ENCODE measurements around the gene LHFPL2.
"Not testable (repeated sequence)": the region's sequence is repeated elsewhere in the genome, so short reads cannot be mapped to it uniquely, and the experiment has no call there.

The LHFPL2 gene

GRCh38 chr5:78648359-78649210, at the start of gene LHFPL2:
Gene LHFPL2, minus strand, starts transcription at chr5:78648772. Its CDS starts 138,559 bp downstream, at chr5:78510213.
- peak; percentile 20 to 74 (median 63) for DNase-seq

GRCh38 chr5:78696637-78697036, 48.1 kb upstream of the LHFPL2 start:
- no peak for DNase-seq

- not testable (repeated sequence) for DNase-seq
These were observed 47.5 kb upstream of the LHFPL2 start for GRCh38 chr5:78696052-78696451.

DNA sequence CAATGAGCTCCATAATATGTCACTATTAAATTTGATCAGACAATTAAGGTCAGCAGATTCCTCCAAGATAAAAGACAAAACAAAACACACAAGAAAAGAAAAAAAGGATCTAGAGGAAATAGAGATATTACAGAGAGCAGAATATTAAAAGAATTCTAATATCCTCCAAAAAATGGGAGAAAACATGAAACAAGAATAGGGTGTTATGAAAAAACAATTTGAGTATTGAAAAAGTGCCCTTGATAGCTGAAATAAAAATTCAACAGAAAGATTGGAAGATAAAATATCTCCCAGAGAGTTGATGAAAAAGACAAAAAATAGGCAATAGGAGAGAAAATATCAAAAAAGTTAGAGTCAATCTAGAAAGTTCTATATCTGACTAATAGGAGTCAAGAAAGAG, 44.8 kb upstream of the LHFPL2 start:
- no peak for DNase-seq

DNA sequence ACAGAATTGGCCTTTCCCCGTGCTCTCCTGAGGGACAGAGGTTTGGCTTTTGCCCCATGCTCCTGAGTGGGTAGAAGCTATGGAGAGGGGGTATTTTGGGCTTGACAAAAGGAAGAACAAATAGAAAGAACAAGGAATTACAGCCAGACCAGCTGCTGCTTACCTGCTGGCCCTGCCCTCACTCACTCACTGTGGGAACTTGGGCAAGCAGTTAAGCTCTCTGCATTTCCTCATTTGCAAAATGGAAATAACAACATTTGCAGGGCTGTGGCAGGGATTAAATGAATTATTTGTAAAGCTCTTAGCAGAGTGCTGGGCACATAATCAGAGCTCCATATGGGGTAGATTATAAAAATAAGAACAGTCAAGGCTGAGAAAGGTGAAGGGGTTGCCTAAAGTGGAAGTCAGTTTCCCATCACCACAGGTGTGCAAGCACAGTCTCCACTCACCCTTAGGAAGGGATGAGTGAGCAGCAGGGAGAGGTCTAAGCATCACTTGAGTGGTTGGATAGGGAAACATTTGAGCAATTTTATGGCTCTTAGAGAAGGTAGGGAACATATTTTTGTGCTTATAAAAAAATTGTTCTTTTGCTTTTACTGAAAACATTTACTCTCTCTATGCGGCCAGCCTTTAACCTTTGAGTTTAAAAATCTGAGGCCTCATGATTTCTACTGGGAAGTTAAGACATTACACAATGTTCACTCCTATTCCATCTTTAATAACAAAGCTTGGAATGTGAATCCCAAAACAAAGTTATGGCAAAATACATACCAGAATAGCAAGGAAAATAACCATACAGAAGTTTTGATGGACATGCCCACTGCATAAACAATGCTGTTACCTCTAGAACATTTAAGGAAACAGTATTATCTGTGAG, 42.8 kb upstream of the LHFPL2 start:
- DNase-seq: peak in 2 of 3 experiments; percentile 17 to 44

- DNase-seq: no peak
These were observed 41.8 kb upstream of the LHFPL2 start for GRCh38 chr5:78690253-78690972.

DNA sequence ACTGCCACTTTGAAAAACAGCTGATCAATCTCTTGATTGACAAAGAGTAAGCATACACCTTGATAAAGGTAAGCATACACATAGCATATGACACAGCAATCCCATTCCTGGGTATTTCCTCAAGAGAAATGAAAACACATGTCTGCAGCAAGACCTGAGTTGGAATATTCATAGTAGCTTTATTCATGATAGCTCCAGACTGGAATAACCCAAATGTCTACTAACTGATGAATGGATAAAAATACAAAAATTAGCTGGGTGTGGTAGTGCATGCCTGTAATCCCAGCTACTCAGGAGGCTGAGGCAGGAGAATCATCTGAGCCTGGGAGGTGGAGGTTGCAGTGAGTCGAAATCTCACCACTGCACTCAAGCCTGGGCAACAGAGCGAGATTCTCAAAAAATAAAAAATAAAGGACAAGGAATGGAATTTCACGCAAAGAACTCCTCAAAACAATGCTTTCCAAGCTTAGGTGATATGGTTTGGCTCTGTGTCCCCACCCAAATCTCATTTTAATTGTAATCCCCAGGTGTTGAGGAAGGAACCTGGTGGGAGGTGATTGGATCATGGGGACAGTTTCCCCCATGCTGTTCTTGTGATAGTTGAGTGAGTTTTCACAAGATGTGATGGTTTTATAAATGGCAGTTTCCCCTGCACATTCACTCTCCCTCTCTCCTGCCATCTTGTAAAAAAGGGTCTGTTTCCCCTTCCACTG, 41.1 kb upstream of the LHFPL2 start:
- DNase-seq: no peak

GRCh38 chr5:78687514-78687913, 38.9 kb upstream of the LHFPL2 start:
- DNase-seq: not testable (repeated sequence)

DNA sequence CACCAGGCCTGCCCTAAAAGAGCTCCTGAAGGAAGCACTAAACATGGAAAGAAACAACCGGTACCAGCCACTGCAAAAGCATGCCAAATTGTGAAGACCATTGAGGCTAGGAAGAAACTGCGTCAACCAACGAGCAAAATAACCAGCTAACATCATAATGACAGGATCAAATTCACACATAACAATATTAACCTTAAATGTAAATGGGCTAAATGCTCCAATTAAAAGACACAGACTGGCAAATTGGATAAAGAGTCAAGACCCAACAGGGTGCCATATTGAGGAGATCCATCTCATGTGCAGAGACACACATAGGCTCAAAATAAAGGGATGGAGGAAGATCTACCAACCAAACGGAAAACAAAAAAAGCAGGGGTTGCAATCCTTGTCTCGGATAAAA, 35.3 kb upstream of the LHFPL2 start:
- DNase-seq: not testable (repeated sequence)

GRCh38 chr5:78679905-78680304, 31.3 kb upstream of the LHFPL2 start:
- no peak for DNase-seq

- no peak for DNase-seq
These were observed 29.5 kb upstream of the LHFPL2 start for GRCh38 chr5:78677777-78678668.

- DNase-seq: no peak
These were observed 27.6 kb upstream of the LHFPL2 start for GRCh38 chr5:78675956-78676730.

GRCh38 chr5:78673827-78674226, 25.3 kb upstream of the LHFPL2 start:
- DNase-seq: not testable (repeated sequence)

DNA sequence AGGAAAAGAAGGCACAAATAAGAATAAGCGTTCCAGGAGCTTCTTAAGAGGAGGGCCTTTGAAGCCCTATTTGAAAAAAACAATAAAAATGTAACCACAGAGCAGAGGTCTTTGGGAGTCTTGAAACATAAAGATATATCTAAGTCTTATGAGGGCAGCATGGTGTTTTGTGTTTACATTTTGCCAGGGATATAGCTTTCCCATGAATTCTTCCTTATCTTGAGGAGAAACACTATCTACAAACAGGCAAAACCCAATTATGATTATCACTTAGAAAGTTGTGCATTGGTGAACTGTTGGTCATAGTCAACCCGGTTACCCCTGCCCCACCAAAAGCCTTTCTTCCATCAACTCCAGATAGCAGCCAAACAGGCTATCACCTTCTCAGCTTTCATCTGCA, 23.6 kb upstream of the LHFPL2 start:
- no peak for DNase-seq

- DNase-seq: no peak
These were observed 23.0 kb upstream of the LHFPL2 start for GRCh38 chr5:78671609-78672008.

DNA sequence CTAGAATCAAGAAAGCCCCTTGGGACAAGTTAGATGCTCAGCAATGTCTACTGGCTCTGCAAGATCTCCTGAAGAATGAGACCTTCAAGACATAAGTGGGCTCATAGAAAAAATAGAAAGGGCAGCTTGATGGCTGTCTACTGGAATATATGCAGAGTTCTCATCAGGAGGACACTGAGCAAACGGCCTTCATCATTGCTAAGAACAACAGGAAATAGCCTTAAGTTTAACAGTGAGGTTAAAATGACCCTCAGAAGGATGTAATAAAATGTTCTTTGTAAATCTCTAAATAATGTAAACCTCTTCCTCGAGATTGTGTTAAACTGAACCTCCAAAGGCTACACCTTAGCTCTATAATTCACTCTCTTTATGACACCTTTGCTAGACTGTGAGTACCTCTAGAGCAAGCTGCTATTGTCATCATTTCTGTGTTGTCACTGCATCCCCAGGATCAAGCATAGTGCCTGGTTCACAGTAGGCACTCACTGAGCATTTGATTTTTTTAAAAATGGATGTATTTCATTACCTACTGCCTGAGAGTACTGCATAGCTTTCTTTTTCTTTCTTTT, 22.2 kb upstream of the LHFPL2 start:
- no peak for DNase-seq

DNA sequence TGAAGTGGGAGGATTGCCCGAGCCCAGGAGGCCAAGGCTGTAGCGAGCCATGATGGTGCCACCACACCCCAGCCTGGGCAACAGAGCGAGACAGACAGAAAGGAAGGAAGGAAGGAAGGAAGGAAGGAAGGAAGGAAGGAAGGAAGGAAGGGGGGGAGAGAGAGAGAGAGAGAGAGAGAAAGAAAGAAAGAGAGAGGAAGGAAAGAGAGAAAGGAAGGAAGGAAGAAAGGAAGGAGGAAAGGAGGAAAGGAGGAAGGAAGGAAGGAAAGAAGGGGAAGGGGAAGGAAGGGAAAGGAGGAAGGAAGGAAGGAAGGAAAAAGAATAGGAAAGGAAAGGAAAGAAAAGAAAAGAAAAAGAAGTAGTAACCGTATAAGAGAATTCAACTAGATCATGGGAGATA, 20.8 kb upstream of the LHFPL2 start:
- DNase-seq: no peak

DNA sequence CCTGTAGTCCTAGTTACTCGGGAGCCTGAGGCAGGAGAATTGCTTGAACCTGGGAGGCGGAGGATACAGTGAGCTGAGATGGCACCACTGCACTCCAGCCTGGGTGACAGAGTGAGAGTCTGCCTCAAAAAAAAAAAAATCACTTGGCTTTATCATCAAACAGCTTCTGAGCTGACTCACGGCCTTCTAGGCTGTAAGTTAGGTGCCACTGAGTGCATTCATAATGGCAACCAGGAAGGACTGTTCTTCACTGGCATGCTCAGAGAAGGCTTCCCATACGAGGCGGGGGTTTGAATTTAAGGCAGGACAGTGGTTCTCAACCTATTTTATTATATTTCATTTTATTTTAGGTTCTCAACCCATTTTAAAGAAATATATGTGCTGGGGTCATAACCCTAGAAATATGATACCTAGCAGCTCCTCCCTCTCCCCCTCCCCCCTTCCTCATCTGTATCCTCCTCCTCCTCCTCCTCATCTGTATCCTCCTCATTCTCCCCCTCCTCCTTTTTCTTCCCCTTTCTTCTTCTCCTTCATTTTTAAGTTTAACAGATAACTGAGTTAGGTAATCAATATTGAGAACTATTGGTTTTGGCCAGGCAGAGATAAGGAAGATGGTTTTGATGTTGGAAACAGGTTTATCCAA, 19.0 kb upstream of the LHFPL2 start:
- no peak for DNase-seq

DNA sequence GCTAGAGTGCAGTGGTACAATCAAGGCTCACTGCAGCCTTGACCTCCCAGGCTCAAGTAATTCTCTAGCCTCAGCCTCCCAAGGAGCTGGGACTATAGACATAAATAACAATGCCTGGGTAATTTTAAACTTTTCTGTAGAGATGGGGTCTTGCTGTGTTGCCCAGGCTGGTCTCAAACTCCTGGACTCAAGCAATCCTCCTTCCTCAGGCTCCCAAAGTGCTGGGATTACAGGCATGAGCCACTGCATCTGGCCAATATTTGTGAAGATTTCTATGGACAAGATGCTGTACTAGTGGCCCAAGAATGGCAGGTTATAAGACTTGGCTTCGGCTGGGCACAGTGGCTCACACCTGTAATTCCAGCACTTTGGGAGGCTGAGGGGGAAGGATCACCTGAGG, 18.4 kb upstream of the LHFPL2 start:
- DNase-seq: not testable (repeated sequence)

DNA sequence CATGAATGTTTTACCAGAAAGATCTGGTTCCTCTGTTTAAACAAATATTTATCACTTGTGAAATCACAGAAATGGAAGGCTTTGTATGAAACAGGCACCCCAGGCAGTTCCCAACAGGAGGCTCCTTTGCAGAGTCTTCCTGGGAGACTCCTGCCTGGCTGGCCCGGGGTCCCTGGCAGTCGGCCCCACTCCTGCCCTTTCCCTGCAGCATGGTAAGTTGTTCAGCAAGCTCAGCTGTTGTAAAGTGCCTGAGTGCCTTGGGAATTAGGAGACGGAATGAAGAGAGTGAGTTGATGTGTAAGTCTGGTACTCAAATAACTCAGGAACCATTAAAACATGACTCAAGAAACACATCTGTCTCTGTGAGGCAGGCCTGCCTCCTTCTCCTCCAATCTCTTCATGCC, 17.5 kb upstream of the LHFPL2 start:
- DNase-seq: no peak
